B cell (primary cell): ENCODE measurements around the gene EPHA2. TPM values are rescaled to one million over a fixed set of nuclear protein-coding genes. Genes with fewer than 3 reads are reported as not detected.
"Not testable (repeated sequence)": the region's sequence is repeated elsewhere in the genome, so short reads cannot be mapped to it uniquely, and the experiment has no call there.

ENCODE experiments used
- ATAC-seq: fragments of 200-7000 bp; cut with Tn5 transposase; one replicate; pipeline ENCODE4 v1.10.0; 2021; ENCODE audit warnings: low read depth, mild to moderate bottlenecking, moderate number of reproducible peaks, moderate library complexity
- CTCF ChIA-PET: fragments of 350-600 bp; sonication (Branson Sonifier 250); formaldehyde crosslinking; loops from one replicate; lab custom pipeline; 2021; ENCODE audit warnings: antibody characterized with exemption, inconsistent platforms; lab: Charles Lee
- POLR2A ChIA-PET: fragments of 350-600 bp; sonication (Branson Sonifier 250); formaldehyde crosslinking; loops from one replicate; lab custom pipeline; 2021; ENCODE audit warnings: antibody characterized with exemption; lab: Charles Lee
- DNase-seq: peaks from one replicate; pipeline ENCODE4 v3.0.0; 2013
- H2AFZ ChIP-seq: 2 replicates; pipeline ENCODE4 v1.6.1; 2012; ENCODE audit warnings: mild to moderate bottlenecking, low read depth, low read length; ENCODE audit not compliant: insufficient read depth, poor library complexity, severe bottlenecking
- H3K27ac ChIP-seq, 2 donors: 1 replicate in 1 of 2; 2 replicates in 1 of 2; pipeline ENCODE4 v1.5.1; 2012 to 2013; ENCODE audit warnings: low read length in 2 of 2, mild to moderate bottlenecking in 2 of 2, moderate library complexity in 1 of 2
- H3K27me3 ChIP-seq, 4 experiments: fragments of 200-600 bp in 1 of 4; sonication (generic) in 1 of 4; replicated peaks in 1 of 4; 1 replicate in 2 of 4; 2 replicates in 2 of 4; pipeline versions ENCODE4 v1.6.1 to v1.7.0; 2013 to 2016; ENCODE audit warnings: low read length in 3 of 4, mild to moderate bottlenecking in 2 of 4, mixed read lengths in 1 of 4, moderate library complexity in 1 of 4; ENCODE audit not compliant: insufficient read depth in 4 of 4, control insufficient read depth in 3 of 4; ENCODE audit errors: control extremely low read depth in 1 of 4
- H3K36me3 ChIP-seq, 2 experiments: replicated peaks in 1 of 2; 1 replicate in 1 of 2; 2 replicates in 1 of 2; pipeline versions ENCODE4 v1.6.1 to v1.7.1; 2013; ENCODE audit warnings: low read length in 1 of 2; ENCODE audit not compliant: insufficient read depth in 2 of 2, control insufficient read depth in 1 of 2; ENCODE audit errors: control extremely low read depth in 1 of 2, extremely low read depth in 1 of 2
- H3K4me1 ChIP-seq, 2 donors: fragments of 200-600 bp in 1 of 2; sonication (generic) in 1 of 2; 1 replicate in 1 of 2; 2 replicates in 1 of 2; pipeline versions ENCODE4 v1.5.1 to v1.6.1; 2013 to 2017; ENCODE audit warnings: low read length in 2 of 2; ENCODE audit not compliant: control insufficient read depth in 2 of 2, insufficient read depth in 2 of 2
- H3K4me2 ChIP-seq: replicated peaks from 2 replicates; pipeline ENCODE3; 2012; ENCODE audit warnings: mild to moderate bottlenecking, low read depth, low read length; ENCODE audit not compliant: poor library complexity, severe bottlenecking
- H3K4me3 ChIP-seq, 5 experiments: fragments of 200-600 bp in 1 of 5; sonication (generic) in 1 of 5; 1 replicate in 3 of 5; 2 replicates in 2 of 5; pipeline versions ENCODE4 v1.5.1 to v1.7.0; 2011 to 2016; ENCODE audit warnings: low read length in 4 of 5, mild to moderate bottlenecking in 4 of 5, low read depth in 2 of 5, control low read depth in 1 of 5, moderate library complexity in 1 of 5; ENCODE audit not compliant: insufficient read depth in 1 of 5; ENCODE audit errors: control extremely low read depth in 1 of 5, extremely low read depth in 1 of 5
- H3K79me2 ChIP-seq: fragments of 200-600 bp; sonication (generic); one replicate; pipeline ENCODE4 v1.6.0; 2016; ENCODE audit warnings: low read length; ENCODE audit not compliant: control insufficient read depth, insufficient read depth
- H3K9ac ChIP-seq: fragments of 200-600 bp; sonication (generic); 2 replicates; pipeline ENCODE4 v1.6.1; 2017; ENCODE audit warnings: mild to moderate bottlenecking, low read length, moderate library complexity
- H3K9me3 ChIP-seq, 3 donors: one replicate each; pipeline versions ENCODE4 v1.6.1 to v1.7.1; 2013; ENCODE audit warnings: low read length in 2 of 3; ENCODE audit not compliant: control insufficient read depth in 2 of 3, insufficient read depth in 1 of 3; ENCODE audit errors: control extremely low read depth in 1 of 3
- H4K20me1 ChIP-seq: 2 replicates; pipeline ENCODE4 v1.6.0; 2012; ENCODE audit warnings: mild to moderate bottlenecking, low read length; ENCODE audit not compliant: insufficient read depth, control insufficient read depth, poor library complexity, severe bottlenecking
- H3K27ac Mint-ChIP-seq: one replicate; pipeline ENCODE4 v1.8.0; 2021; ENCODE audit warnings: mixed read lengths
- H3K27me3 Mint-ChIP-seq: one replicate; pipeline ENCODE4 v1.8.0; 2021; ENCODE audit warnings: mixed read lengths
- H3K4me1 Mint-ChIP-seq: one replicate; pipeline ENCODE4 v1.8.0; 2021; ENCODE audit warnings: mixed read lengths
- H3K4me3 Mint-ChIP-seq: one replicate; pipeline ENCODE4 v1.8.0; 2021; ENCODE audit warnings: mixed read lengths
- H3K9me3 Mint-ChIP-seq: one replicate; pipeline ENCODE4 v1.8.0; 2022; ENCODE audit warnings: mixed read lengths; ENCODE audit not compliant: insufficient read depth
- CTCF ChIP-seq: fragments of 200-600 bp; IDR thresholded peaks from one replicate; pipeline ENCODE4 v1.8.0; 2022; ENCODE audit warnings: antibody characterized with exemption, mild to moderate bottlenecking
- EZH2 ChIP-seq: IDR thresholded peaks from 2 replicates; pipeline ENCODE4 v1.6.1; 2012; ENCODE audit warnings: borderline replicate concordance, low read depth, mild to moderate bottlenecking, moderate library complexity, low read length; ENCODE audit not compliant: insufficient read depth, poor library complexity, severe bottlenecking
- WGBS: methylation state at CpG from one replicate; pipeline ENCODE4 v1.1.5; 2013; ENCODE audit warnings: missing lambda C conversion rate; ENCODE audit not compliant: insufficient coverage; 5-methylcytosine and 5-hydroxymethylcytosine counted together
- intact Hi-C: fragments of 100-400 bp; cut with micrococcal nuclease; formaldehyde crosslinking; loops from one replicate; pipeline ENCODE4 v1.10.0; 2022
- polyA plus RNA-seq: library from polyadenylated mRNA; depleted of rRNA; stranded (reverse); fragments of >200 nt; gene quantifications from 2 replicates; pipeline ENCODE4 v1.2.3, GENCODE V29; 2012
- total RNA-seq, 2 donors: library from RNA; stranded (reverse); fragments of 120-200 nt in 1 of 2; gene quantifications; 1 replicate in 1 of 2; 2 replicates in 1 of 2; pipeline versions ENCODE4 v1.2.3 to v1.2.4, GENCODE V29; 2013 to 2022

The EPHA2 gene
- total and polyA plus RNA-seq, 2 donors (not counting 1 experiment from before 2014, with no cell fraction given): 0.12 TPM; not detected in 1

GRCh38 chr1:16198444-16199156 is 42.7 kb upstream of the EPHA2 start:
- Mint-ChIP-seq H3K4me1 (no peaks in the 10 kb centered on the region), H3K4me3 (no peak overlapping the region), H3K9me3 (no peaks in the 10 kb centered on the region), H3K27me3 (no peaks in the 10 kb centered on the region), H3K27ac (no peak overlapping the region)
- Histone ChIP-seq H3K36me3 (peaks cover 0 to 6% of the 10 kb centered on the region in 2 experiments), H3K4me2 (no peak overlapping the region), H3K4me1 (no peaks in the 10 kb centered on the region), H3K27ac (no peak overlapping the region), H3K27me3 (no peaks in the 10 kb centered on the region), H3K9ac (no peak overlapping the region), H2AFZ (no peak overlapping the region), H3K79me2 (no peaks in the 10 kb centered on the region), H4K20me1 (no peaks in the 10 kb centered on the region), H3K4me3 (no peak overlapping the region), H3K9me3 (no peaks in the 10 kb centered on the region)
- no peak for TF ChIP-seq CTCF
- no peak for TF ChIP-seq EZH2
- CTCF ChIA-PET: no interaction called here
- POLR2A ChIA-PET: no interaction called here
- intact Hi-C loops: no loop called here
- ATAC-seq (no peak), DNase-seq (no peak)
- 96% methylated on average over 8 of the region's 8 CpGs for WGBS

DNA sequence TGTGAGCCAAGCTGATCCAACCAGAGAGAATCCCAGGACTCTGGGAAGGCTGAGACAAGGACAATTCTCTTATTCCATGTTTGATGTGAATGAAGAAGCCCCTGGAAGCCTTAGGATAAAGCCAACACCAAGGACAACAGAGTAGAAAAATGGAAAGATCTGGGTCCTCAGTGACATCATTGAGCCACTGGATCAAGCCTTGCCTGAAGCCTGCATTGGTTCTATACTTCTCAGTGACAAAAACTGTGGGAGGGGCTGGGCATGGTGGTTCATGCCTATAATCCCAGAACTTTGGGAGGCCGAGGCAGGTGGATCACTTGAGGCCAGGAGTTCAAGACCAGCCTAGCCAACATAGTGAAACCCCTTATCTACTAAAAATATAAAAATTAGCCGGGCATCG is 41.0 kb upstream of the EPHA2 start:
- Histone ChIP-seq H3K27ac (no peak overlapping the region), H3K36me3 (no peaks in the 10 kb centered on the region), H3K4me1 (no peaks in the 10 kb centered on the region), H3K27me3 (no peaks in the 10 kb centered on the region), H3K79me2 (no peaks in the 10 kb centered on the region), H3K4me3 (no peak overlapping the region), H3K4me2 (no peak overlapping the region), H2AFZ (no peak overlapping the region), H3K9ac (no peak overlapping the region), H3K9me3 (no peaks in the 10 kb centered on the region), H4K20me1 (no peaks in the 10 kb centered on the region)
- DNase-seq (no peak), ATAC-seq (no peak)
- ChIA-PET CTCF (no interaction called here), POLR2A (no interaction called here)
- intact Hi-C loops: no loop called here
- Mint-ChIP-seq H3K27me3 (no peaks in the 10 kb centered on the region), H3K4me3 (no peak overlapping the region), H3K4me1 (no peaks in the 10 kb centered on the region), H3K9me3 (no peaks in the 10 kb centered on the region), H3K27ac (no peak overlapping the region)
- no peak for TF ChIP-seq CTCF
- TF ChIP-seq EZH2: no peak
- no CpG with 5 or more reads among the region's 3 CpGs for WGBS

DNA sequence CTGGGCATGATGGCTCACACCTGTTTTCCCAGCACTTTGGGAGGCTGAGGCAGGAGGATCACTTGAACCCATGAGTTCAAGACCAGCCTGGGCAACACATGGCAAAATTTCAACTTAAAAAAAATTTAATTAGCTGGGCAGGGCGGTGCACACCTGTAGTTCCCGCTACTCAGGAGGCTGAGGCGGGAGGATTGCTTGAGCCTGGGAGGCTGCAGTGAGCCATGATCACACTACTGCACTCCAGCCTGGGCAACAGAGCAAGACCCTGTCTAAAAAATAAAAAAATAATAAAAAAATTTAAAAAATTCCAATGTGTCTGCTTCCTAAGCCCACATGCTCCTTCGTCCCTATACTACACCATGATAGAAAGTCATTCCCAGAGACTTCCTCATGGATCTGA is 40.3 kb upstream of the EPHA2 start:
- H3K9ac ChIP-seq, H3K4me3 ChIP-seq, H3K36me3 ChIP-seq, H2AFZ ChIP-seq, H3K27me3 Mint-ChIP-seq, H3K27ac Mint-ChIP-seq, ATAC-seq, H3K4me2 ChIP-seq, intact Hi-C loops, H3K79me2 ChIP-seq, H3K4me3 Mint-ChIP-seq, H3K9me3 ChIP-seq, H3K4me1 Mint-ChIP-seq, H3K4me1 ChIP-seq, H4K20me1 ChIP-seq, DNase-seq, H3K9me3 Mint-ChIP-seq, H3K27ac ChIP-seq, H3K27me3 ChIP-seq: not testable (repeated sequence)
- ChIA-PET CTCF (interaction anchor here (1.0 kb wide), 1 partner anchor 9 kb away, joined by 4 read pairs; no protein-coding TSS in a partner anchor), POLR2A (interaction anchor here (0.6 kb wide), 1 partner anchor 10 kb away, joined by 6 read pairs; no protein-coding TSS in a partner anchor)
- WGBS: 100% methylated on average over 4 of the region's 4 CpGs
